VCaP (cell line): Measurements from ENCODE around the gene NAT8.
"Not testable (repeated sequence)": the region's sequence is repeated elsewhere in the genome, so short reads cannot be mapped to it uniquely, and the experiment has no call there.

Source experiments
- H3K27ac ChIP-seq: fragments of 450-650 bp; 2 replicates; pipeline ENCODE4 v1.5.1; 2017
- CTCF ChIP-seq: fragments of 450-650 bp; conservative IDR thresholded peaks from 2 replicates; pipeline ENCODE4 v1.5.1; 2017; ENCODE audit warnings: mild to moderate bottlenecking, moderate library complexity

The NAT8 gene

GRCh38 chr2:73630662-73631266 is 11.5 kb downstream of the NAT8 start:
- peak; percentile 64 for TF ChIP-seq CTCF

GRCh38 chr2:73628493-73628892 is 13.7 kb downstream of the NAT8 start:
- not testable (repeated sequence) for H3K27ac ChIP-seq

More at GRCh38 chr2:73630662-73631266, 11.5 kb downstream of the NAT8 start:
- H3K27ac ChIP-seq, result not testable (repeated sequence)

- not testable (repeated sequence) for H3K27ac ChIP-seq
Measured at GRCh38 chr2:73626237-73626636, 16.0 kb downstream of the NAT8 start.

GRCh38 chr2:73624625-73625024 is 17.6 kb downstream of the NAT8 start:
- not testable (repeated sequence) for H3K27ac ChIP-seq

- H3K27ac ChIP-seq, result not testable (repeated sequence)
Measured at GRCh38 chr2:73624036-73624435, 18.2 kb downstream of the NAT8 start.

- not testable (repeated sequence) for H3K27ac ChIP-seq
Measured at GRCh38 chr2:73619925-73620324, 22.3 kb downstream of the NAT8 start.

GRCh38 chr2:73614997-73615396 is 27.2 kb downstream of the NAT8 start:
- no peak for TF ChIP-seq CTCF
- no peak overlapping the region for H3K27ac ChIP-seq

- no peak for TF ChIP-seq CTCF
Measured at GRCh38 chr2:73614105-73614504, 28.1 kb downstream of the NAT8 start.

GRCh38 chr2:73611867-73612266 is 30.4 kb downstream of the NAT8 start:
- H3K27ac ChIP-seq, result no peak overlapping the region
- no peak for TF ChIP-seq CTCF

More at GRCh38 chr2:73614105-73614504, 28.1 kb downstream of the NAT8 start:
- no peak overlapping the region for H3K27ac ChIP-seq

GRCh38 chr2:73611193-73611592 is 31.0 kb downstream of the NAT8 start:
- no peak for TF ChIP-seq CTCF
- H3K27ac ChIP-seq, result no peak overlapping the region
